Activated naive CD4-positive, alpha-beta T cell treated with anti-CD3 and anti-CD28 coated beads for 36 hours (primary cell): ENCODE measurements around the gene OR8B2. TPM values are rescaled to one million over a fixed set of nuclear protein-coding genes. Genes with fewer than 3 reads are reported as not detected.
"Not testable (repeated sequence)": the region's sequence is repeated elsewhere in the genome, so short reads cannot be mapped to it uniquely, and the experiment has no call there.

Experiments
- CTCF ChIA-PET: fragments of 350-600 bp; sonication (Branson Sonifier 250); formaldehyde crosslinking; loops from one replicate; lab custom pipeline; 2021; ENCODE audit warnings: antibody characterized with exemption; lab: Charles Lee
- DNase-seq: peaks from one replicate; pipeline ENCODE4 v3.0.0-alpha.2; 2020
- H3K27ac Mint-ChIP-seq: one replicate; pipeline ENCODE4 v1.8.0; 2021; ENCODE audit warnings: mild to moderate bottlenecking, mixed read lengths
- H3K27me3 Mint-ChIP-seq: one replicate; pipeline ENCODE4 v1.8.0; 2021; ENCODE audit warnings: low read depth, mixed read lengths
- H3K36me3 Mint-ChIP-seq: one replicate; pipeline ENCODE4 v1.8.0; 2021; ENCODE audit warnings: low read depth, mixed read lengths
- H3K4me1 Mint-ChIP-seq: one replicate; pipeline ENCODE4 v1.8.0; 2021; ENCODE audit warnings: low read depth, mixed read lengths
- H3K4me3 Mint-ChIP-seq: one replicate; pipeline ENCODE4 v1.8.0; 2021; ENCODE audit warnings: mild to moderate bottlenecking, moderate library complexity, mixed read lengths
- H3K9me3 Mint-ChIP-seq: one replicate; pipeline ENCODE4 v1.8.0; 2021; ENCODE audit warnings: mixed read lengths
- intact Hi-C: fragments of 100-400 bp; cut with micrococcal nuclease; formaldehyde crosslinking; loops from one replicate; pipeline ENCODE4 v1.15.1; 2023
- total RNA-seq, 2 experiments: library from RNA; stranded (reverse); gene quantifications; one replicate each; pipeline ENCODE4 v1.2.3, GENCODE V29; 2021

OR8B2 gene
- total RNA-seq, result not detected

GRCh38 chr11:124384399-124384798 lies at the start of gene OR8B2:
OR8B2 (minus strand) TSS chr11:124384499; CDS start chr11:124383343, 1,156 bp downstream.
- no peak for DNase-seq
- Mint-ChIP-seq H3K9me3 (no peaks in the 10 kb centered on the region), H3K4me1 (no peaks in the 10 kb centered on the region), H3K27ac (no peak within 1 kb of the TSS), H3K27me3 (peaks cover 5% of the 10 kb centered on the region), H3K36me3 (no peaks in the 10 kb centered on the region), H3K4me3 (no peak within 1 kb of the TSS)
- intact Hi-C loops, result no loop called here
- CTCF ChIA-PET, result no interaction called here

DNA sequence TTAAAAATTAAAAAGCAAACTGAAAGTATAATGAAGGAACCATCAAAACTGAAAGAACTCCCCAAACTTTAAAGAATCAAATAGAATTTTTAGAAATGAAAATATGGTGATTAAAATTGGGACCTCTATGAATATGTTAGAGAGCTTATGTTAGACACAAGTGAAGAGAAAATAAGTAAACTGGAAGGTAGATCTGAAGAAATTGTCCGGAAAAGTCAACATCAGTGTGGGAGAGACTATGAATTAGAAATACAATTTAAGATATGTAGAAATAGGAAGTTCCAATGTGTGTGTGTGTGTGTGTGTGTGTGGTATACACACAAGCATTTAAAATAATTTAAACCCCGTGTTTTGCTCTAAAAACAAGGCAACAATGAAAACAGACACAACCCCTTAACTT lies 45.3 kb upstream of the OR8B2 start:
- intact Hi-C loops, result no loop called here
- Mint-ChIP-seq H3K4me1 (no peaks in the 10 kb centered on the region), H3K9me3 (peaks cover 4% of the 10 kb centered on the region), H3K4me3 (no peak overlapping the region), H3K36me3 (no peaks in the 10 kb centered on the region), H3K27ac (no peak overlapping the region), H3K27me3 (peaks cover 11% of the 10 kb centered on the region)
- CTCF ChIA-PET, result interaction anchor here (1.0 kb wide), 1 partner anchor 27 kb away, joined by 5 read pairs; no protein-coding TSS in a partner anchor
- DNase-seq, result no peak

DNA sequence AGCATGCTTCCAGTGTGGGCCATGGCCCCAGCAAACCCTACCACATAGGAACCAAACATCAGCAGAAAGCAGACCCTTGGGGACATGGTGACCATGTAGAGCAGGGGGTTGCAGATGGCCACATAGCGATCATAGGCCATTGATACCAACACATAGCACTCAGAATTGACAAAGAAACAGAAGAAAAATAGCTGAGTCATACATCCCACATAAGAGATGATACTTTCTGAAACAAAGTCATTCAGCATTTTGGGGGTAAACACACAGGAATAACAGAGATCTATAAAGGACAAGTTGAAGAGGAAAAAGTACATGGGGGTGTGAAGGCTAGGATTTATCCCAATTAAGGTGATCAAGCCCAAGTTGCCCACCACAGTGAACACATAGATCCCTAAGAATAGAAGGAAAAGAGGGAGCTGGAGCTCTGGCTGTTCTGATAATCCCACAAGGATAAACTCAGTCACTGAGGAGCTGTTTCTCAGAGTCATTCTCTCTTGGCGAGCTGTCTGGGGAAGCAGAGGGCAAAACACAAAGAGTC lies 40.2 kb upstream of the OR8B2 start, which contains the start of gene OR8B4:
Gene OR8B4 (minus strand): TSS at position 488 of the 538 bp plus-strand sequence. CDS start 0 bp downstream, at position 488.
- Mint-ChIP-seq H3K36me3 (no peaks in the 10 kb centered on the region), H3K4me1 (no peaks in the 10 kb centered on the region), H3K4me3 (no peak within 1 kb of the TSS), H3K27ac (no peak within 1 kb of the TSS), H3K9me3 (no peaks in the 10 kb centered on the region), H3K27me3 (peaks cover 17% of the 10 kb centered on the region)
- intact Hi-C loops, result no loop called here
- CTCF ChIA-PET, result no interaction called here
- no peak for DNase-seq

DNA sequence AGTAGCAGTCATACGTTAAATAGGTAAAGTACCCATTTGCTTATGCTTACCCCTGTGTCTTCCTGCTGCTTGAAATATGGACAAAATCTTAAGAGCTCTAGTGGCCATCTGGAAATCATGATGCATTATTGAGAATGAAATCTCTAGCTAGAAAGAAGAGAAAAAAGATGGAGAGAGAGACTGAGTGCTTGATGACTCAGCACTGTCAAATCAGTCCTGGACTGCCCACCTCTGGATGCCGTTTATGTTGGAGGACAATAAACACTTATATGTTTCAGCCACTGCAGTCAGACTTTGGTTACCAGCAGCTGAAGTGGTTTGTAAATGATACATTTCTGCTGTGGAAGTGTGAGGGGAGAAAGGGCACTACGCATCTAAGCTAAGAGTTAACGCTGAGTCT lies 36.7 kb upstream of the OR8B2 start:
- no peak overlapping the region for H3K27ac Mint-ChIP-seq
- H3K9me3 Mint-ChIP-seq, result no peaks in the 10 kb centered on the region
- intact Hi-C loops, result no loop called here
- H3K27me3 Mint-ChIP-seq, result peaks cover 21% of the 10 kb centered on the region
- CTCF ChIA-PET, result no interaction called here
- no peak for DNase-seq
- no peaks in the 10 kb centered on the region for H3K4me1 Mint-ChIP-seq
- H3K36me3 Mint-ChIP-seq, result no peaks in the 10 kb centered on the region
- no peak overlapping the region for H3K4me3 Mint-ChIP-seq

DNA sequence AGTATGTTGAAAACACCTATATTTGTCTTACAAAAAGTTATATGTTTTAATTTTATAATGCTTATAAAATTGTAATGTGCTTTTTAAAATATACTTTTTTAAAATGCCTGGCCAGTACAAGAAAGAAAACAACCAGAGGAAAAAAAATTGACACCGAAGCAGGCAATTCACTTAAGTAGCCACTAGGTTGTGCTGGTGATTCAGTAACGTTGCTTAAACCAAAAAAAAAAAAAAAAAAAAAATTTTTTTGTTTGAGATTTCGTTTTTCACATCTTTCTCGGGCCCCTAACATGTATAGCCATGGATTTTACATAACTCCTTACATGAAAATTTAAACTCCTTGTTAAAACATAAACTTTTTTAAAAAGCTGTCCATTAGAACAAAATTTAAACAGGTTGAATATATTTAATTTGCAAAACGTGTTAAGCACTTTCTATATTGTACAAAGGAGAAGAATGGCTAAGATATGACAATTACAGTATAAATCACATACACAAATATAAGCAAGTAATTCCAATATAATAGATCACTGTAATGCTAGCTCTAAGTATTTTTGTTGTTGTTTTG lies 31.1 kb upstream of the OR8B2 start:
- no peak overlapping the region for H3K27ac Mint-ChIP-seq
- intact Hi-C loops, result loop anchor here (1.0 to 10.0 kb wide), 3 partner anchors 171 to 449 kb away; partner anchors contain the start of gene ROBO3
- CTCF ChIA-PET, result interaction anchor here (0.6 to 2.1 kb wide), 12 partner anchors 13 to 1025 kb away, joined by 3 to 17 read pairs (median 4); no protein-coding TSS in a partner anchor
- no peaks in the 10 kb centered on the region for H3K9me3 Mint-ChIP-seq
- H3K4me1 Mint-ChIP-seq, result no peaks in the 10 kb centered on the region
- no peak overlapping the region for H3K4me3 Mint-ChIP-seq
- peaks cover 15% of the 10 kb centered on the region for H3K27me3 Mint-ChIP-seq
- no peak for DNase-seq
- no peaks in the 10 kb centered on the region for H3K36me3 Mint-ChIP-seq

DNA sequence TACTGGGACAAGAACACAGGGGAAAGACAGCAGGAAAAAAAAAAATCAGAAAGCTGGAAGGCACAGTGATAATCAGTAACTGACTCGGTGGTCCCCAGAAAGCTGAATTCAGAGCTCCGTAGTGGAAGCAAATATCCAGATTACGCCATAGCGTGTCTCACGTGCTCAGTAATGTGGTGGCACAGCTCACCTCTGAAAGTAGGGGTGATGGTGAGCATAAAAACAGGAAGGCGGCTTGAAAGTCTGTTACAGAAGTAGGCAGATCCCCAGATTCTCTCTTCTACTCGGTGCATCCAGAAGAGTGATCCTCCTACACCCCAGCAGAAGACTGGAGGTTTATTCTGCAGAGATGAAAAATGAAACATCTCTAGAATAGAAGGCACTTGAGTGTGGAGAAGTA lies 25.6 kb upstream of the OR8B2 start:
- DNase-seq, result no peak
- H3K4me3 Mint-ChIP-seq, result no peak overlapping the region
- H3K4me1 Mint-ChIP-seq, result no peaks in the 10 kb centered on the region
- peaks cover 16% of the 10 kb centered on the region for H3K27me3 Mint-ChIP-seq
- no peaks in the 10 kb centered on the region for H3K9me3 Mint-ChIP-seq
- H3K36me3 Mint-ChIP-seq, result no peaks in the 10 kb centered on the region
- intact Hi-C loops, result loop anchor here (10.0 kb wide), 1 partner anchor 455 kb away; the partner anchor contains the start of gene ROBO3
- no peak overlapping the region for H3K27ac Mint-ChIP-seq
- CTCF ChIA-PET, result no interaction called here

- no peak for DNase-seq
- CTCF ChIA-PET, result no interaction called here
- no peaks in the 10 kb centered on the region for H3K9me3 Mint-ChIP-seq
- H3K4me1 Mint-ChIP-seq, result no peaks in the 10 kb centered on the region
- H3K27me3 Mint-ChIP-seq, result peaks cover 10% of the 10 kb centered on the region
- no peak overlapping the region for H3K4me3 Mint-ChIP-seq
- H3K36me3 Mint-ChIP-seq, result peaks cover 1% of the 10 kb centered on the region
- no peak overlapping the region for H3K27ac Mint-ChIP-seq
- intact Hi-C loops, result no loop called here
Measured at GRCh38 chr11:124405581-124405980, 21.3 kb upstream of the OR8B2 start.

GRCh38 chr11:124403186-124403585 lies 18.9 kb upstream of the OR8B2 start:
- not testable (repeated sequence) for H3K27me3 Mint-ChIP-seq, H3K4me3 Mint-ChIP-seq, H3K36me3 Mint-ChIP-seq, H3K27ac Mint-ChIP-seq, H3K9me3 Mint-ChIP-seq, DNase-seq, H3K4me1 Mint-ChIP-seq
- CTCF ChIA-PET, result interaction anchor here (1.9 to 2.8 kb wide), 2 partner anchors 13 to 182 kb away, joined by 9 to 16 read pairs; no protein-coding TSS in a partner anchor
- intact Hi-C loops, result loop anchor here (2.0 to 5.0 kb wide), 2 partner anchors 331 to 434 kb away; no protein-coding TSS in a partner anchor

DNA sequence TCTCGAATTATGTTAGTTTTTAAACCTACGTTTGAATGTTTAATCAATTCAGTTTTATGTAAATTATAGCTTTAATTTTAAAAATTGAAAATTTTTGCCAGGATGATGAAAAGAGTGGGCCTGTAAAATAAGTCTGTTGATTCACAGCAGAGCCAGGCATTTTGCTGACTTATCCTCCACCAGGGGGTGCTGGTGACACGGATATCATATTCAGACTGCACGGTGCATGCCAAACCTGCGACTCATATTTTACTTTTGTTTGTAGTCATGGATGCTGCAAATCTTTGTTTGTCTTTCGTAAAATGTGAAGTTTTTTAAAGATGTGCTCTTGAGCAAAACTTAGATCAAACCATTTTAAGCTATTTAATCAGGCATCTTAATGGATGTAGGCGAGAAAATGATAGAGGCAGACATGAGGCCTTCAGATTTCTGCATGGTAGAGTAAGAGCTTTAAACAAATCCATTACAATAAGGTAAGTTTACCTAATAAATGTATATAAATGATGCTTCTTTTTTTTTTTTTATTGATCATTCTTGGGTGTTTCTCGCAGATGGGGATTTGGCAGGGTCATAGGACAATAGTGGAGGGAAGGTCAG lies 18.1 kb upstream of the OR8B2 start:
- no peaks in the 10 kb centered on the region for H3K9me3 Mint-ChIP-seq
- no peaks in the 10 kb centered on the region for H3K4me1 Mint-ChIP-seq
- CTCF ChIA-PET, result interaction anchor here (0.6 to 2.8 kb wide), 12 partner anchors 8 to 500 kb away, joined by 3 to 16 read pairs (median 3); no protein-coding TSS in a partner anchor
- no peak overlapping the region for H3K27ac Mint-ChIP-seq
- peaks cover 6% of the 10 kb centered on the region for H3K27me3 Mint-ChIP-seq
- H3K36me3 Mint-ChIP-seq, result peaks cover 1% of the 10 kb centered on the region
- intact Hi-C loops, result loop anchor here (1.0 to 5.0 kb wide), 3 partner anchors 184 to 434 kb away; no protein-coding TSS in a partner anchor
- no peak overlapping the region for H3K4me3 Mint-ChIP-seq
- peak; percentile 82 for DNase-seq

GRCh38 chr11:124398924-124399323 lies 14.6 kb upstream of the OR8B2 start, which contains the start of gene OR8B3:
OR8B3 (minus strand) TSS chr11:124399024; CDS start chr11:124397351, 1,673 bp downstream.
- H3K27me3 Mint-ChIP-seq, result no peaks in the 10 kb centered on the region
- H3K4me3 Mint-ChIP-seq, result no peak within 1 kb of the TSS
- no peak within 1 kb of the TSS for H3K27ac Mint-ChIP-seq
- H3K36me3 Mint-ChIP-seq, result peaks cover 1% of the 10 kb centered on the region
- no peaks in the 10 kb centered on the region for H3K9me3 Mint-ChIP-seq
- intact Hi-C loops, result no loop called here
- H3K4me1 Mint-ChIP-seq, result no peaks in the 10 kb centered on the region
- DNase-seq, result no peak
- CTCF ChIA-PET, result no interaction called here

DNA sequence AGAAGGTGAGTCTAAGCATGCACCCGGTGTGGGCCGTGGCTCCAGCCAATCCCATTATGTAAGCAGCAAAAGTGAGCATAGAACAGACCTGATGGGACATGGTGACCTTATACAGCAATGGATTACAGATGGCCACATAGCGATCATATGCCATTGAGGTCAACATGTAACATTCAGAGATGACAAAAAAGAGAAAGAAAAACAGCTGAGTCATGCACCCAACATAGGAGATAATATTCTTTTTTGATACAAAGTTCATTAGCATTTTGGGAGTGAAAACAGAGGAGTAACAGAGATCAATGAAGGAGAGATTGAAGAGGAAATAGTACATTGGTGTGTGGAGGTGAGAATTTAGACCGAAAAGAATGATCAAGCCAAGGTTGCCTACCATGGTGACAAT lies 12.5 kb upstream of the OR8B2 start:
- H3K27ac Mint-ChIP-seq, result not testable (repeated sequence)

DNA sequence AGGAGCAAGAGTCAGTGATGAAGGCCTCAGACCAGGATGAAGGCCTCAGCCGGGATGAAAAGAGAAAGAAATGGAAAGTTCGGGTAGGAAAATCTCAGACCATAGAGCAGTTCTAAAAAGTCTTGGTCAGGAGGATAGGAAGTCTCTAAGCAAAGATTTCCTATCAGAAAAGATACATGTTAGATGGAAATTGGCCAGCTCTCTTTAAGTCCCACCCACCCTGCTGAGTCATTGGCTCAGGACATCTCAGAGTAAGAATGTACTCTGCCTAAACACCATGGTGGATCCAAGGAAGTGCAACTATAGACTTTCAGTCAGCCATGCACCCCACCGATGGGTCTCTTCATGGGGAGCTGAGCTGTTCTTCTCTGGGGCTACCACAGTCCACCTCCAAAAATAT lies 10.1 kb upstream of the OR8B2 start:
- Mint-ChIP-seq H3K27ac (no peak overlapping the region), H3K4me3 (no peak overlapping the region), H3K9me3 (no peaks in the 10 kb centered on the region), H3K27me3 (peaks cover 11% of the 10 kb centered on the region), H3K36me3 (no peaks in the 10 kb centered on the region), H3K4me1 (no peaks in the 10 kb centered on the region)
- intact Hi-C loops, result no loop called here
- CTCF ChIA-PET, result interaction anchor here (1.0 kb wide), 1 partner anchor 8 kb away, joined by 3 read pairs; no protein-coding TSS in a partner anchor
- no peak for DNase-seq

More for the DNA sequence above, 12.5 kb upstream of the OR8B2 start:
- H3K27me3 Mint-ChIP-seq, H3K9me3 Mint-ChIP-seq, H3K4me1 Mint-ChIP-seq, CTCF ChIA-PET, DNase-seq, H3K36me3 Mint-ChIP-seq, intact Hi-C loops, H3K4me3 Mint-ChIP-seq: not testable (repeated sequence)
